Measurements from ENCODE around the gene RTL9. TPM values are rescaled to one million over a fixed set of nuclear protein-coding genes. Genes with fewer than 3 reads are reported as not detected.

RTL9 gene
- polyA plus RNA-seq, 1 of the 3 experiments (the other 2 are of a cell fraction) = 0.02 TPM

DNA sequence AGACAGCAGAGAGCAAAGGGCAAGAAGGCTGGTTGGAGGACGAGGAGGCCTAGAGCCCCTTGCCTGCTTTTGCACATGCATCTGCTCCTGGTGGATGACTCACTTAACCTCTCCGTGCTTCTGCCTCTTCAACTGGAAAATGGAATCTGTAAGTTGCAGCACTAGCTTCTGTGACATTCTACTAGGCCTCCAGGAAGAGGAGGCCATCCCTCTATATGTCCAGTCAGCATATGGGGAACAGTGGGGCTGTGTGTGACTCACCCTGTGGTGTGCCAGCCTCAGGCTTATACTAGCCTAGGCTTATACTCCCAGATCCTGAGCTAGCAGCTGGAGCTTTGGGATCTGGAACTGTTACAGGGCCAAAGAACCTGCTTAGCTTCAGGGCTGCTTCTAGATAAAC is 36.0 kb downstream of the RTL9 start (continued):
- TF ChIP-seq, protein P1, sequence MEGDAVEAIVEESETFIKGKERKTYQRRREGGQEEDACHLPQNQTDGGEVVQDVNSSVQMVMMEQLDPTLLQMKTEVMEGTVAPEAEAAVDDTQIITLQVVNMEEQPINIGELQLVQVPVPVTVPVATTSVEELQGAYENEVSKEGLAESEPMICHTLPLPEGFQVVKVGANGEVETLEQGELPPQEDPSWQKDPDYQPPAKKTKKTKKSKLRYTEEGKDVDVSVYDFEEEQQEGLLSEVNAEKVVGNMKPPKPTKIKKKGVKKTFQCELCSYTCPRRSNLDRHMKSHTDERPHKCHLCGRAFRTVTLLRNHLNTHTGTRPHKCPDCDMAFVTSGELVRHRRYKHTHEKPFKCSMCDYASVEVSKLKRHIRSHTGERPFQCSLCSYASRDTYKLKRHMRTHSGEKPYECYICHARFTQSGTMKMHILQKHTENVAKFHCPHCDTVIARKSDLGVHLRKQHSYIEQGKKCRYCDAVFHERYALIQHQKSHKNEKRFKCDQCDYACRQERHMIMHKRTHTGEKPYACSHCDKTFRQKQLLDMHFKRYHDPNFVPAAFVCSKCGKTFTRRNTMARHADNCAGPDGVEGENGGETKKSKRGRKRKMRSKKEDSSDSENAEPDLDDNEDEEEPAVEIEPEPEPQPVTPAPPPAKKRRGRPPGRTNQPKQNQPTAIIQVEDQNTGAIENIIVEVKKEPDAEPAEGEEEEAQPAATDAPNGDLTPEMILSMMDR (IDR thresholded peaks at IDR 0.05) = no peak
- TF ChIP-seq SMC3 (IDR thresholded peaks at IDR 0.05; ENCODE audit: low read depth, low read length) = no peak

GRCh38 chrX:110395877-110396276 is 37.2 kb downstream of the RTL9 start:
- Histone ChIP-seq H3K4me3 (ENCODE audit: low read depth in 2 of 2, low read length in 1 of 2) (no peak overlapping the region), H2AFZ (ENCODE audit: low read depth) (no peak overlapping the region), H3K4me2 (no peak overlapping the region), H4K20me1 (ENCODE audit: insufficient read depth) (no peaks in the 10 kb centered on the region), H3K9me3 (no peaks in the 10 kb centered on the region), H3K4me1 (ENCODE audit: control insufficient read depth in 1 of 2, insufficient read depth in 2 of 2, low read depth in 1 of 2, low read length in 1 of 2) (0 out of 4 replicates have a peak, but pooled peaks cover 0 to 10% of the 10 kb centered on the region in 2 experiments), H3K79me2 (ENCODE audit: insufficient read depth) (no peaks in the 10 kb centered on the region), H3F3A (replicated peaks; ENCODE audit: insufficient read depth) (no peaks in the 10 kb centered on the region), H3K9ac (no peak overlapping the region), H3K27ac (ENCODE audit: low read depth in 2 of 2, low read length in 1 of 2) (no peak overlapping the region), H3K9me2 (no peaks in the 10 kb centered on the region), H3K36me3 (replicated peaks in 1 of 2; ENCODE audit: control insufficient read depth in 1 of 2, insufficient read depth in 2 of 2, low read length in 1 of 2) (no peaks in the 10 kb centered on the region), H3K27me3 (ENCODE audit: insufficient read depth) (no peaks in the 10 kb centered on the region; the same call in 1 of the 2 replicates)
- CTCF ChIA-PET = interaction anchor here (1.3 to 3.4 kb wide), 3 partner anchors 12 to 236 kb away, joined by 3 to 15 read pairs (median 6); no protein-coding TSS in a partner anchor
- TF ChIP-seq FOSL2 (IDR thresholded peaks at IDR 0.05; ENCODE audit: borderline replicate concordance, low read depth) (peak; percentile 2; the same call in 1 of the 2 replicates), SMC3 (IDR thresholded peaks at IDR 0.05; ENCODE audit: low read depth, low read length) (no peak)
- DNase-seq = no peak
- WGBS (ENCODE audit: low lambda C conversion rate) = 3% methylated on average over 1 of the region's 1 CpG
- POLR2A ChIA-PET = no interaction called here

GRCh38 chrX:110396735-110397134 is 38.1 kb downstream of the RTL9 start:
- no peaks in the 10 kb centered on the region for H3F3A ChIP-seq (replicated peaks; ENCODE audit: insufficient read depth)
- H3K36me3 ChIP-seq (replicated peaks in 1 of 2; ENCODE audit: control insufficient read depth in 1 of 2, insufficient read depth in 2 of 2, low read length in 1 of 2) = no peaks in the 10 kb centered on the region
- TF ChIP-seq YY1 (IDR thresholded peaks at IDR 0.05; ENCODE audit: low read depth) = no peak
- no peak for TF ChIP-seq TAF1 (IDR thresholded peaks at IDR 0.05; ENCODE audit: borderline replicate concordance, low read depth, low read length)
- TF ChIP-seq NFIC (IDR thresholded peaks at IDR 0.05; ENCODE audit: borderline replicate concordance) = no peak
- TF ChIP-seq, protein P2, sequence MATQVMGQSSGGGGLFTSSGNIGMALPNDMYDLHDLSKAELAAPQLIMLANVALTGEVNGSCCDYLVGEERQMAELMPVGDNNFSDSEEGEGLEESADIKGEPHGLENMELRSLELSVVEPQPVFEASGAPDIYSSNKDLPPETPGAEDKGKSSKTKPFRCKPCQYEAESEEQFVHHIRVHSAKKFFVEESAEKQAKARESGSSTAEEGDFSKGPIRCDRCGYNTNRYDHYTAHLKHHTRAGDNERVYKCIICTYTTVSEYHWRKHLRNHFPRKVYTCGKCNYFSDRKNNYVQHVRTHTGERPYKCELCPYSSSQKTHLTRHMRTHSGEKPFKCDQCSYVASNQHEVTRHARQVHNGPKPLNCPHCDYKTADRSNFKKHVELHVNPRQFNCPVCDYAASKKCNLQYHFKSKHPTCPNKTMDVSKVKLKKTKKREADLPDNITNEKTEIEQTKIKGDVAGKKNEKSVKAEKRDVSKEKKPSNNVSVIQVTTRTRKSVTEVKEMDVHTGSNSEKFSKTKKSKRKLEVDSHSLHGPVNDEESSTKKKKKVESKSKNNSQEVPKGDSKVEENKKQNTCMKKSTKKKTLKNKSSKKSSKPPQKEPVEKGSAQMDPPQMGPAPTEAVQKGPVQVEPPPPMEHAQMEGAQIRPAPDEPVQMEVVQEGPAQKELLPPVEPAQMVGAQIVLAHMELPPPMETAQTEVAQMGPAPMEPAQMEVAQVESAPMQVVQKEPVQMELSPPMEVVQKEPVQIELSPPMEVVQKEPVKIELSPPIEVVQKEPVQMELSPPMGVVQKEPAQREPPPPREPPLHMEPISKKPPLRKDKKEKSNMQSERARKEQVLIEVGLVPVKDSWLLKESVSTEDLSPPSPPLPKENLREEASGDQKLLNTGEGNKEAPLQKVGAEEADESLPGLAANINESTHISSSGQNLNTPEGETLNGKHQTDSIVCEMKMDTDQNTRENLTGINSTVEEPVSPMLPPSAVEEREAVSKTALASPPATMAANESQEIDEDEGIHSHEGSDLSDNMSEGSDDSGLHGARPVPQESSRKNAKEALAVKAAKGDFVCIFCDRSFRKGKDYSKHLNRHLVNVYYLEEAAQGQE (IDR thresholded peaks at IDR 0.05; ENCODE audit: low read depth, low read length) = no peak
- TF ChIP-seq USF1 (IDR thresholded peaks at IDR 0.05; ENCODE audit: borderline replicate concordance, low read depth) = no peak
- TF ChIP-seq TCF12 (IDR thresholded peaks at IDR 0.05) = no peak
- TF ChIP-seq, protein P3, sequence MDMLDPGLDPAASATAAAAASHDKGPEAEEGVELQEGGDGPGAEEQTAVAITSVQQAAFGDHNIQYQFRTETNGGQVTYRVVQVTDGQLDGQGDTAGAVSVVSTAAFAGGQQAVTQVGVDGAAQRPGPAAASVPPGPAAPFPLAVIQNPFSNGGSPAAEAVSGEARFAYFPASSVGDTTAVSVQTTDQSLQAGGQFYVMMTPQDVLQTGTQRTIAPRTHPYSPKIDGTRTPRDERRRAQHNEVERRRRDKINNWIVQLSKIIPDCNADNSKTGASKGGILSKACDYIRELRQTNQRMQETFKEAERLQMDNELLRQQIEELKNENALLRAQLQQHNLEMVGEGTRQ (IDR thresholded peaks at IDR 0.05; ENCODE audit: borderline replicate concordance, low read depth, low read length) = no peak
- TF ChIP-seq IRF3 (IDR thresholded peaks at IDR 0.05; ENCODE audit: low read depth, low read length) = no peak
- TF ChIP-seq RCOR1 (IDR thresholded peaks at IDR 0.05; ENCODE audit: low read length) = no peak
- no peak for TF ChIP-seq RFX5 (IDR thresholded peaks at IDR 0.05; ENCODE audit: low read length)
- no peak for TF ChIP-seq PBX3 (IDR thresholded peaks at IDR 0.05)
- TF ChIP-seq FOSL2 (IDR thresholded peaks at IDR 0.05; ENCODE audit: borderline replicate concordance, low read depth) = no peak
- DNase-seq = no peak
- no peak overlapping the region for H3K27ac ChIP-seq (ENCODE audit: low read depth in 2 of 2, low read length in 1 of 2)
- no peaks in the 10 kb centered on the region for H4K20me1 ChIP-seq (ENCODE audit: insufficient read depth)
- no peaks in the 10 kb centered on the region for H3K79me2 ChIP-seq (ENCODE audit: insufficient read depth)
- 0 out of 4 replicates have a peak, but pooled peaks cover 0 to 10% of the 10 kb centered on the region in 2 experiments for H3K4me1 ChIP-seq (ENCODE audit: control insufficient read depth in 1 of 2, insufficient read depth in 2 of 2, low read depth in 1 of 2, low read length in 1 of 2)
- H3K27me3 ChIP-seq (ENCODE audit: insufficient read depth) = no peaks in the 10 kb centered on the region; the same call in 1 of the 2 replicates
- H3K4me2 ChIP-seq = no peak overlapping the region
- no peaks in the 10 kb centered on the region for H3K9me3 ChIP-seq
- no peak overlapping the region for H3K4me3 ChIP-seq (ENCODE audit: low read depth in 2 of 2, low read length in 1 of 2)
- WGBS (ENCODE audit: low lambda C conversion rate) = 47% methylated on average over 4 of the region's 4 CpGs
- H2AFZ ChIP-seq (ENCODE audit: low read depth) = no peak overlapping the region
- CTCF ChIA-PET = interaction anchor here (1.3 to 3.4 kb wide), 3 partner anchors 11 to 237 kb away, joined by 3 to 15 read pairs (median 6); no protein-coding TSS in a partner anchor
- POLR2A ChIA-PET = no interaction called here
- no peaks in the 10 kb centered on the region for H3K9me2 ChIP-seq
- no peak overlapping the region for H3K9ac ChIP-seq

All from SK-N-SH (cell line).